Mucosa of stomach (tissue), 1 donor: ENCODE results near the gene OR10A3.

Experiments used
- H3K27me3 ChIP-seq: one replicate; pipeline ENCODE4 v1.7.0; 2013; ENCODE audit warnings: mild to moderate bottlenecking, low read length; ENCODE audit not compliant: control insufficient read depth, insufficient read depth
- H3K36me3 ChIP-seq: one replicate; pipeline ENCODE4 v1.7.0; 2013; ENCODE audit warnings: low read length; ENCODE audit not compliant: control insufficient read depth, insufficient read depth
- H3K4me1 ChIP-seq: one replicate; pipeline ENCODE4 v1.7.0; 2013; ENCODE audit warnings: mild to moderate bottlenecking, low read length; ENCODE audit not compliant: control insufficient read depth, insufficient read depth
- H3K4me3 ChIP-seq: one replicate; pipeline ENCODE4 v1.7.0; 2013; ENCODE audit warnings: low read length
- H3K9ac ChIP-seq: one replicate; pipeline ENCODE4 v1.7.0; 2013; ENCODE audit warnings: mild to moderate bottlenecking, low read length, moderate library complexity
- H3K9me3 ChIP-seq: one replicate; pipeline ENCODE4 v1.7.0; 2013; ENCODE audit warnings: mild to moderate bottlenecking, low read length, moderate library complexity; ENCODE audit not compliant: control insufficient read depth
- donor health status: Pancreatic carcinoma.

The OR10A3 gene

DNA sequence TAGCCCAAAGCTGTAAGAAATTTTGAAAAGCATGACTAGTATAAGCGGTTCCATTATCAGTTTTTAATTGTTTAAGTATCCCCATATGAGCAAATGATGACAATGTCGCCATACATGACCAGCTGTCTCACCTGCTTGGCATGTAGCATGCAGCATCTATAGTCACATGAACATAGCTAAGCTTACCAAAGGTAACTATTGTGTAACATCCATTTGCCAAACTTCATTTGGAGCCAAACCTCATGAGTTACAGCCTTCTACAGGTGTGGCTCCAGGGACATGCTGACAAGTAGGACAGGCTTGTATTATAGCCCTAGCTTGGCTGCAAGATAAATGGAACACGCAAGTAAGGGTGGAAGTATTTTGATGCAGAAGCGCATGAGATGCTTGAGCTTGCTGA, 40.8 kb downstream of the OR10A3 start:
- no peak overlapping the region for H3K4me3 ChIP-seq
- H3K9me3 ChIP-seq = no peaks in the 10 kb centered on the region
- H3K9ac ChIP-seq = no peak overlapping the region
- H3K4me1 ChIP-seq = peaks cover 22% of the 10 kb centered on the region
- H3K27me3 ChIP-seq = no peaks in the 10 kb centered on the region
- H3K36me3 ChIP-seq = no peaks in the 10 kb centered on the region

DNA sequence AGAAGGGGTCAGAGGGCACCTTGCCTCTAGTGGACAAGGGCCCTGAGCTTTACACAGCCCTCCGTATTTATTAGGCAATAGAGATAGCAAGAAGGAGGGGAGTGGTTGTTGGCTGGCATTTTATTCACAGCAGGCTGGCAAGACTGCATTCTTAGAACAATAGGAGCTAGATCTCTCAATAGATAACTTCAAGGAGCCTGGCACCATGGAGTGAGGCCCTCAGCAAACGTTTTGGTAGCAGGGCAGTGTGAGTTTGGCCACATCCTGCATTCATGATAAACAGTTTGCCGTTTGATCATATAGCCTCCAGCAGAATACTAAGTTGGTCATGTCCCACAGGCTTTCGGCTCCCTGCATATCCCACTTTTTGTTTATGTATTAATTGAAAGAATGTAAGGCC, 42.1 kb downstream of the OR10A3 start:
- Histone ChIP-seq H3K4me3 (no peak overlapping the region), H3K9me3 (no peaks in the 10 kb centered on the region), H3K27me3 (no peaks in the 10 kb centered on the region), H3K9ac (no peak overlapping the region), H3K4me1 (peaks cover 20% of the 10 kb centered on the region), H3K36me3 (no peaks in the 10 kb centered on the region)

DNA sequence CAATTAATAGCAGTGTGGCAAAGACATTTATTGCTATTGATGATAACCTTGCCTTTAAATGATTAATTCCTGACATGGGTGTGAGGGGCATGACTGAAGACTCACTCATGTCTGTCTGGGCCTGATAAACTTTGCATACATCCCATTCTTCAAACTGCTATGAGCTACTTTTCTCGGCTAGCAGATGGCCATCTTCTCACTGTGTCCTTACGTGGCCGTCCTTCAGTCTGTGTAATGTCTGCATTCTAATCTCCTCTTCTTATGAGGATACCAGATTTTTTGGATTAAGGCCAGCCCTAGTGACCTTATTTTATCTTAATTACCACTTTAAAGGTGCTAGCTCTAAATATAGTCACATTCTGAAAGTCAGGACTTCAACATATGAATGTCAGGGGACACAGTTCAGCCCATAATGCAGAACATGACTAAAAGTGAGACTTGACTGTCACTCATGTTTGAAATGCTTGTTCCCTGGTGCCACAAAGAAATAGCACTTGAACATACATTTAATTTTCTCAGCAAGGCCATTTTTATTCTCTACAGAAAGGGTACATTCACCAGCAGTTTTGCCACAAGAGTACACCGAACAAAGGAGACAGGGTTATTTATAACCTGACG, 42.7 kb downstream of the OR10A3 start:
- H3K9me3 ChIP-seq = no peaks in the 10 kb centered on the region
- H3K27me3 ChIP-seq = no peaks in the 10 kb centered on the region
- H3K4me1 ChIP-seq = peaks cover 20% of the 10 kb centered on the region
- H3K36me3 ChIP-seq = no peaks in the 10 kb centered on the region
- no peak overlapping the region for H3K4me3 ChIP-seq
- no peak overlapping the region for H3K9ac ChIP-seq

DNA sequence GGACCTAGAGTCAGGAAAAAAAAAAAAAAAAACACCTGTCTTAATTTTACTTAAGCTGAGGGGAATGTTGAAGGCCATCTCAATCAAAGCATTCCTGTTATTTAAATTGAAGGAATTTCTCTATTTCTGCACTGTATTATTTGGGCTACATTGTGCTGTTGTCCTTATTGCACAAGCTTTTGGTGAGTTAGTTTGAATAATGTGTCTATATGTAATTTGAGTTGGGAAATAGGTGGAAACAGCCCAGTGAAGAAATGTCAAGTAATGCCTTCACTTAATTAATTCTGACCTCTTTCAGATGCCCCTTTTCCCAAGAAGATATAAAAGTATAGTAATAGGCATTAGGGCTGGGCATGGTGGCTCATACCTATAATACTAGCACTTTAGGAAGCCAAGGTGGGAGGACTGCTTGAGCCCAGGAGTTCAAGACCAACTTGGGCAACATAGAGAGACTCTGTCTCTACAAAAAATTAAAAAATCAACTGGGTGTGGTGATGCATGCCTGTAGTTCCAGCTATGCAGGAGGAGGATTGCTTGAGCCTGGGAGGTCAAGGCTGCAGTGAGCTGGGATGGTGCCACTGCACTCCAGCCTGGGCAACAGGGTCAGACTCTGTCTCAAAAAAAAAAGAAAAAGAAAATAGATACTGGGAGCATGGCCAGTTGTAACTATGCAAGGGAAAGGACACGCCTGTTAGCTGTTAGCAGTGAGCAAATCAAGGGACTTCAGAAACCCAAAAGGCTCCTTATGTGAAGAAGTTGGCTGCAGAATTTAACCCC, 45.3 kb downstream of the OR10A3 start:
- Histone ChIP-seq H3K9ac (no peak overlapping the region), H3K4me3 (no peak overlapping the region), H3K4me1 (peaks cover 27% of the 10 kb centered on the region), H3K36me3 (no peaks in the 10 kb centered on the region), H3K9me3 (no peaks in the 10 kb centered on the region), H3K27me3 (no peaks in the 10 kb centered on the region)

DNA sequence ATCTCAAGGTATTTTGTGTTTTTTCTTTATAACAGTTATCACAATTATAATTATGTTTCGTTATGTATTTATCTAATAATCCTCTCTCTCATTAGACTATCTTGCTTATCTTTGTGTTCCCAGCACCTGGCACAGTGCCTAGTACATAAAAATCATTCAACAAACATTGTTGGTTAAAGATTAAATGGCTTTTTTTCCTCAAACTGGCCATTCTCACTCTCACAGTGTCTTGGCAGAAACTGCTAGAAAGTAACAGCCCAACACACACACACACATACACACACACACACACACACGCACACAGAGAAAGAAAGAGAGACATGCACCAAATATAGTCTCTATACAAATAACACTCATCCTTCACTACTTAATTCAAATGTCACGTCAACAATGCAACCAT, 47.3 kb downstream of the OR10A3 start:
- Histone ChIP-seq H3K27me3 (no peaks in the 10 kb centered on the region), H3K9ac (no peak overlapping the region), H3K36me3 (no peaks in the 10 kb centered on the region), H3K4me1 (peaks cover 27% of the 10 kb centered on the region), H3K9me3 (no peaks in the 10 kb centered on the region), H3K4me3 (no peak overlapping the region)

DNA sequence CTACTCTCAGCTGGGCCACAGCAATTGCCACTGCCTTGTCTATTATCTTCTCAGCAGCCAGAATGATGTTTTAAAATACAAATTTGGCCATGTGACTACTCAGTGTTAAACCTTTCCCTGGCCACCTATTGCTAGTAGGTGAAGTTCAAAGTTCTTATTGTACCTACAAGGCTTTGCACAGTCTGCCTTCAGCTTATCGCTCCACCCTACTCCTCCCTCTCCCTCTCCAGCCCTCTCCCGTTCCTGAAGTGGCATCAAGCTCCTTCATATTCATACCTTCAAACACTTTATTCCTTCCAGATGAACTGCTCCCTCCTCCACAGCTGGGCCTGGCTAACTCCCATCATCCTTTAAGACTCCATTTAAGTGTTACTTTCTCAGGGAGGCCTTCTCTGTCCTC, 47.7 kb downstream of the OR10A3 start:
- peaks cover 27% of the 10 kb centered on the region for H3K4me1 ChIP-seq
- no peak overlapping the region for H3K4me3 ChIP-seq
- H3K9ac ChIP-seq = no peak overlapping the region
- H3K27me3 ChIP-seq = no peaks in the 10 kb centered on the region
- no peaks in the 10 kb centered on the region for H3K9me3 ChIP-seq
- H3K36me3 ChIP-seq = no peaks in the 10 kb centered on the region

DNA sequence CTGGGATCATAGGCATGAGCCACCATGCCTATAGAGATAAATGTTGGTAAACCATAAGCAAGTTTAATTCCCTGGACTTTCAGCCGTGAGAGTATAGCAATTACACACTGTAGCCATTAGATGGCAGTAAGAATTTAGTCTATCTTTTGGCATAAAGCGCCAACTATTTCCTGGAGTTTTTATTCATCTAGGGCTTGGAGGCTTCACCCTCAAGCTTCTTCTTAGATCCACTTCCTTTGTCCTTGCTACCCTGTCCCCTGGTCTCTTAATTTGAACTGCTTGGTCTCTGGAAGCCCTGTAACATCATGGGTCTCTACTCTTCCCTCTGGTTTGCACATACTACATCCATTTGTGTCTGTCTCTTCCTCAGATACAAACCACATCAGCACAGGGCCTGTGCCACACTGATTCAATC, 48.7 kb downstream of the OR10A3 start:
- Histone ChIP-seq H3K27me3 (no peaks in the 10 kb centered on the region), H3K9ac (no peak overlapping the region), H3K36me3 (no peaks in the 10 kb centered on the region), H3K4me1 (peaks cover 27% of the 10 kb centered on the region), H3K9me3 (no peaks in the 10 kb centered on the region), H3K4me3 (no peak overlapping the region)

DNA sequence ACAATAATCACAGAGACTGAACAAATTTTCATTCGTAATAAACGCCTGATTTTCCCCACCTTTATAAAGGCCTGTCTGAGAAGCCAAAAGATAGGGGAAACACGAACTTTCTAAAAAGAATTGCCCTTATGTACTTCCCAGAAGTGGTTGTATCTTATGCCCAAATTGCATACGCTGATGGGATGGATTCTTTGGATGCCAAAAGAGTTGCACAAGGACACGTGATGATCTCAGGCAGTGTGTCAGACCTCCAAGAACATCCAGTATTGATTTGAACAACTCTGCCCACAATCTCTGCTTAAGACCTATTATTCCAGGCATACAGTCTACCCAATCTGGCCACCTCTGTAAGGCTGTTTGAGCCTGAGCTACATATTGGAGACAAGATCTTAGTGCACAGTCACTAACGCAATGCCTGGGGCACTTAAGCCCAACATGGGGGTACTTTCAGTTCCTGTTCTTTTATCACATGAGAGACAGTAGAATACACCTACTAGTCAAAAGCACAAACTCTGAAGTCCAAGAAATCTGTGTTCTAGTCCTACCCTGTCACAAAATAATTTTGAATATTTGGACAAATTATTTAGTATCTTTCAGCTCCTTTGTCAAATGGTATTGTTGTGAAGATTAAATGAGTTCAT, 49.3 kb downstream of the OR10A3 start:
- H3K36me3 ChIP-seq = no peaks in the 10 kb centered on the region
- H3K4me1 ChIP-seq = peaks cover 27% of the 10 kb centered on the region
- no peaks in the 10 kb centered on the region for H3K27me3 ChIP-seq
- no peaks in the 10 kb centered on the region for H3K9me3 ChIP-seq
- no peak overlapping the region for H3K9ac ChIP-seq
- no peak overlapping the region for H3K4me3 ChIP-seq

DNA sequence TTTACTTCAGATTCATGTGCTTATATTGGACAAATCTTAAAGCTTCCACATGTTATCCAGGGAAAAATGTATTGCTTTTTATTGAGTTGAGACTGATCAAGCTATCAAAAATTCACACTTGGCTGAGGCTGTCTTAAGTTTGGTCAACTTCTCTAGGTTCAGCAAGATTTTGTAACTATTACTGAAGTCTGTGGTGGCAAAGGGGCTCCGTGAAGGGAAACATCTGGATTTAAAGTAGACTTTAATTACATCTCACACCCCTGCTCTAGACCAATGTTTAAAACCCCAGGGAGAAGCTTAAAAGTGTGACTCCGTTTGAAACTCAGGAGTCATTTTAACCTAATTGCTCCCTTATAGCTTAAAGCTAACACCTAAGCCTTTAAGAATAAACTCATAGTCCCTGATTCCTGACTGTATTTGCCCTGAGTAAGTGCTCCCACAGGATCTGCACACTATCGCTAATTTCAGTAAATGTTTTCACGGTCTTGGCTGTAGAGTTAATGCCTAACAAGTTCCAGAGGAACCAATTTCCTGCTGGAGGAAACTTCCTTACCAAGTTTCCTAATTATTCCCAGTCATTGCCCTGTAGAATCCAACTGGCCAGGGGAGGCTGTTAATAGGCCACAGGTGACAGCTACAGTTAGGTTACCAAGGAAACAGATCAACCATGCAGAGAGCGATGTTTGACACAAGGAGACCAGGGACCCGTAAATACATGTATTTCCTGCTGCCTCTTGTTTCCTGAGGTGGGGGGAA, 50.9 kb downstream of the OR10A3 start:
- H3K36me3 ChIP-seq = no peaks in the 10 kb centered on the region
- H3K4me3 ChIP-seq = no peak overlapping the region
- peaks cover 19% of the 10 kb centered on the region for H3K4me1 ChIP-seq
- no peaks in the 10 kb centered on the region for H3K9me3 ChIP-seq
- H3K27me3 ChIP-seq = no peaks in the 10 kb centered on the region
- H3K9ac ChIP-seq = no peak overlapping the region

DNA sequence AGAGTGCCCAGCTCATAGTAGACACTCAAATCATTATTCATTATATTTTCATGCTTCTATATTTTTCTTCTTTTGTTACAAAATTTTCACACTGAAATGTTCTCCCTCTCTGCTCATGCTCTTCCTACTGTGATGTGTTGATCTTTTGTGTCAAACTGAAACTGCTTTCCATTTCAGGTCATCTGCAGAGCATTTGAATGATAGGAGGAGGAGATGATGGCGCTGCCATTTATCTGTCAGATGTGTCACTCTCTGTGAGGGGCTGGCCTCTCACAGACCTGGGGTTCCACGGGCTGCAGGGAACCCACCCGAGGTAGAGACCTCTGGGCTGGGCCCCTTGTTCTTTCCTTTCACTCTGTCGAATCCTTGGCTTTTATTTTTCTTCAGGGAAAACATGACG, 51.5 kb downstream of the OR10A3 start:
- H3K9me3 ChIP-seq = no peaks in the 10 kb centered on the region
- no peak overlapping the region for H3K4me3 ChIP-seq
- H3K9ac ChIP-seq = no peak overlapping the region
- peaks cover 19% of the 10 kb centered on the region for H3K4me1 ChIP-seq
- no peaks in the 10 kb centered on the region for H3K27me3 ChIP-seq
- no peaks in the 10 kb centered on the region for H3K36me3 ChIP-seq
